ENCODE data around the gene KCNJ14.

The KCNJ14 gene

DNA sequence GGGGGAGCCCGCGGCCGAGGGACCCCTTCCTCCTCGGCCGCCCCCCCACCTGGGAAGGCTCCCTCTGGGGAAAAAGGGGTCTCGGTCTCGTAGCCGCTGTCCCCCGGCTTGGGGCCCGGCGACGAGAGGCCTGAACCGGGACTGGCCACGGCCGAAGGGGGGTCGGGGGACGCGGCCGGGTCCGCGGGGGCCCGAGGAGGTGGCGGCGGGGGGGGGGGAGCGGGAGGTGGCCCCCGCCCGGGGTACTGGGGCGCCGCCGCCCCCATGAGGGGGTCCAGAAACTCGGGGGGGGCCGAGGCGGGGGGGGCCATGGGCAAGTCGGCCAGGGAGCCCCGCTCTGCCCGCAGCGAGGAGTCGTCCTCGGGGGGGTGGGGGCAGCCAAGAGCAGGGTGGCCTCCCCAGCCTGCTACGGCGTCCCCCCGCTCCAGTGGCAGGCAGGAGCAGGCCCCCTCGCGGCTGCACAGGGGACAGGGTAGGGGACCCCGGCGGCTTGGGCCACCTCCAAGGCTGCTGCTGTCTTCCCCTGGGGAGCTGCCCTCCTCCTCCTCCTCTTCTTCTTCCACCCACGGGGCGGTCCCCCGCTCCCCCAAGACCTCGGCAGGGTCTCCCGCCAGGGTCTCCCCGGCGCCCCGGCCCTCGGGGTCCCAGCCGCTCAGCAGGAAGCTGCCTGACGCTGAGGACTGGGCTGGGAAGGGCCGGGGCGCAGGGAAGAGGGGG is 43.4 kb downstream of the KCNJ14 start:
- TF ChIP-seq TAF1 (IDR thresholded peaks at IDR 0.05; ENCODE audit: low read depth) (no peak), RAD21 (IDR thresholded peaks at IDR 0.05; ENCODE audit: low read depth) (no peak), USF1 (IDR thresholded peaks at IDR 0.05) (no peak), TCF12 (IDR thresholded peaks at IDR 0.05; ENCODE audit: low read depth) (no peak), ZBTB7A (IDR thresholded peaks at IDR 0.05; ENCODE audit: low read depth) (no peak), CEBPB (IDR thresholded peaks at IDR 0.05) (no peak), CREB1 (IDR thresholded peaks at IDR 0.05; ENCODE audit: low read depth) (no peak), EGR1 (IDR thresholded peaks at IDR 0.05) (no peak), TEAD4 (IDR thresholded peaks at IDR 0.05) (no peak), FOXM1 (IDR thresholded peaks at IDR 0.05; ENCODE audit: borderline replicate concordance, low read depth) (no peak), EP300 (IDR thresholded peaks at IDR 0.05; ENCODE audit: borderline replicate concordance) (no peak), NFIC (IDR thresholded peaks at IDR 0.05) (no peak), YY1 (IDR thresholded peaks at IDR 0.05; ENCODE audit: low read depth) (no peak)
- TF ChIP-seq, protein P1, sequence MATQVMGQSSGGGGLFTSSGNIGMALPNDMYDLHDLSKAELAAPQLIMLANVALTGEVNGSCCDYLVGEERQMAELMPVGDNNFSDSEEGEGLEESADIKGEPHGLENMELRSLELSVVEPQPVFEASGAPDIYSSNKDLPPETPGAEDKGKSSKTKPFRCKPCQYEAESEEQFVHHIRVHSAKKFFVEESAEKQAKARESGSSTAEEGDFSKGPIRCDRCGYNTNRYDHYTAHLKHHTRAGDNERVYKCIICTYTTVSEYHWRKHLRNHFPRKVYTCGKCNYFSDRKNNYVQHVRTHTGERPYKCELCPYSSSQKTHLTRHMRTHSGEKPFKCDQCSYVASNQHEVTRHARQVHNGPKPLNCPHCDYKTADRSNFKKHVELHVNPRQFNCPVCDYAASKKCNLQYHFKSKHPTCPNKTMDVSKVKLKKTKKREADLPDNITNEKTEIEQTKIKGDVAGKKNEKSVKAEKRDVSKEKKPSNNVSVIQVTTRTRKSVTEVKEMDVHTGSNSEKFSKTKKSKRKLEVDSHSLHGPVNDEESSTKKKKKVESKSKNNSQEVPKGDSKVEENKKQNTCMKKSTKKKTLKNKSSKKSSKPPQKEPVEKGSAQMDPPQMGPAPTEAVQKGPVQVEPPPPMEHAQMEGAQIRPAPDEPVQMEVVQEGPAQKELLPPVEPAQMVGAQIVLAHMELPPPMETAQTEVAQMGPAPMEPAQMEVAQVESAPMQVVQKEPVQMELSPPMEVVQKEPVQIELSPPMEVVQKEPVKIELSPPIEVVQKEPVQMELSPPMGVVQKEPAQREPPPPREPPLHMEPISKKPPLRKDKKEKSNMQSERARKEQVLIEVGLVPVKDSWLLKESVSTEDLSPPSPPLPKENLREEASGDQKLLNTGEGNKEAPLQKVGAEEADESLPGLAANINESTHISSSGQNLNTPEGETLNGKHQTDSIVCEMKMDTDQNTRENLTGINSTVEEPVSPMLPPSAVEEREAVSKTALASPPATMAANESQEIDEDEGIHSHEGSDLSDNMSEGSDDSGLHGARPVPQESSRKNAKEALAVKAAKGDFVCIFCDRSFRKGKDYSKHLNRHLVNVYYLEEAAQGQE (IDR thresholded peaks at IDR 0.05; ENCODE audit: low read depth): no peak
- TF ChIP-seq, protein P2, sequence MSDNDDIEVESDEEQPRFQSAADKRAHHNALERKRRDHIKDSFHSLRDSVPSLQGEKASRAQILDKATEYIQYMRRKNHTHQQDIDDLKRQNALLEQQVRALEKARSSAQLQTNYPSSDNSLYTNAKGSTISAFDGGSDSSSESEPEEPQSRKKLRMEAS (IDR thresholded peaks at IDR 0.05): no peak

GRCh38 chr19:48499316-48500090 is 44.1 kb downstream of the KCNJ14 start:
- TF ChIP-seq EGR1 (IDR thresholded peaks at IDR 0.05) (no peak), EP300 (IDR thresholded peaks at IDR 0.05; ENCODE audit: borderline replicate concordance) (no peak), NFIC (IDR thresholded peaks at IDR 0.05) (no peak), CREB1 (IDR thresholded peaks at IDR 0.05; ENCODE audit: low read depth) (no peak), FOXM1 (IDR thresholded peaks at IDR 0.05; ENCODE audit: borderline replicate concordance, low read depth) (no peak)
- TF ChIP-seq, protein P2 (IDR thresholded peaks at IDR 0.05): no peak

GRCh38 chr19:48500830-48501493 is 45.6 kb downstream of the KCNJ14 start:
- no peak for TF ChIP-seq CREB1 (IDR thresholded peaks at IDR 0.05; ENCODE audit: low read depth)
- TF ChIP-seq, protein P2 (IDR thresholded peaks at IDR 0.05): peak; percentile 17; the same call in 1 of the 2 replicates

DNA sequence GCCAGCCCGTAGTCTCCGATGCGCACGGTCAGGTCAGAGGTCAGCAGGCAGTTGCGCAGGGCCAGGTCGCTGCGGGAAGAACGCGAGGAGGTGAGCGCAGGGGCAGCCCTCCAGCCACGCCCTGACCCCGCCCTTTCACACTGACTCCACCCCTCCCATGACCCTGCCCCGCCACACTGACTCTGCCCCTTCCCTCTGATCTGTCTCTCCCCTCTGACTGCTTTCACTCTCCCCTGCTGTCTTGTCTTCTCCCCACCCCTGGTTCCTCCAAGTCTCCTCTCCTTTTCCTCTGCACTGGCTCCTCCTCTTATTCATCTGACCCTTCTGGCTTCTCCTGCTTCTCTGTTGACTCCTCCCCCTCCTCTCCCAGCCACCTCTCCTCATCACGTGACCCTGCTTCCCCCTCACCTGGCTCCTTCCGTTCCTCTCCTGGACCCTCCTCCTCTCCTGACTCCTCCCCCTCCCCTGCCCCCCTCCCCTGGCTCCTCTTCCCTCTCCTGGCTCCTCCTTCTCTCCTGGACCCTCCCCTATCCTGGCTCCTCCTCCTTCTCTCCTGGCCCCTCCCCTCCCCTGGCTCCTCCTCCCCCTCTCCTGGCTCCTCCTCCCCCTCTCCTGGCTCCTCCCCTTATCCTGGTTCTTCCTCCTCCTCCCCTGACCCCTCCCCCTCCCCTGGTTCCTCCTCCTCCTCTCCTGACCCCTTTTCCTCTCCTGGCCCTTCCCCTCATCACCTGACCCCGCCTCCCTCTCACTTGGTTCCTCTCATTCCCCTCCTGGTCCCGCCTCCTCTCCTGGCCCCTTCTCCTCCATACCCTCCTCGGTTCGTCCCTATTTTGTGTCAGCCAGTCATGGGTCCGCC is 46.3 kb downstream of the KCNJ14 start:
- peak; percentile 97 for TF ChIP-seq USF1 (IDR thresholded peaks at IDR 0.05)
- TF ChIP-seq ZBTB7A (IDR thresholded peaks at IDR 0.05; ENCODE audit: low read depth): no peak

- peak; percentile 17; the same call in 1 of the 2 replicates for TF ChIP-seq TEAD4 (IDR thresholded peaks at IDR 0.05)
- TF ChIP-seq ZBTB7A (IDR thresholded peaks at IDR 0.05; ENCODE audit: low read depth): peak; percentile 44; the same call in 1 of the 2 replicates
- no peak for TF ChIP-seq EGR1 (IDR thresholded peaks at IDR 0.05)
- TF ChIP-seq, protein P1 (IDR thresholded peaks at IDR 0.05; ENCODE audit: low read depth): no peak
- no peak for TF ChIP-seq EP300 (IDR thresholded peaks at IDR 0.05; ENCODE audit: borderline replicate concordance)
- TF ChIP-seq, protein P2 (IDR thresholded peaks at IDR 0.05): peak; percentile 63
- no peak for TF ChIP-seq CEBPB (IDR thresholded peaks at IDR 0.05)
Measured at GRCh38 chr19:48502350-48503018, 47.1 kb downstream of the KCNJ14 start.
